ENCODE data around the gene CHD6.

CHD6 gene

DNA sequence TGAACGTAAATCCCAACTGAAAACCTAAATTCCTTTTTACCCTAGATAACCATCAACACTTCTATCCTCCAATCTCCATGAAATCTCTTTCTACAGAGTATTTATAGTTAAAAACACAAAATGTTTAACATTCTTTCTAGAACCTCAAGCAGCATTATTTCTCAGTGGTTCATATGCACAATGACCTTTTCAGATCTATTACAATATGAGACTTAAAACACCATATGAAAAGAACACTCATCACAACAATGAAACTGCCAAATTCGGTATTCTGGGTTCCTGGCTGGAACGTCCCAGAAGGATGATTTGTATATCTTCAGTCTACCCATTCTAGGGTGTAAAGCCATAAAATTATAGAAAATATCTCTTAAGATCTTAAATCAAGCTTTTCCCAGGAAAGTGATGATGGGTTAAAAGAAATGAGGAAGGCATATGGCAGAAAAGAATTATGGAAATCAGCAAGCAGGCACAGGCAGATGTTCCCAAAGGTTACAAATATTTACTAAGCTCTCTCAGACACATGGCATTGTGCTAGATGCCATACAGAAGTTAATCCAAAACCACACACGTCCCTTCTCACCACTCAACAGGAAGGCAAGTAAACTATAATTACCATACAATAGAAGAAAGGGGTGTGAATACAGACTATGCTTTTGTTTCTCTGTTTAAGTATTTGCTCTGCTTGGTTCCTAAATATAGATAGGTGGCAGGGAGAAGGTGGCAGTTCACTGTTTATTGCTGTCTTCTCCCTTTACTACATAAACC lies 118.0 kb downstream of the CHD6 start:
- DNase-seq, result no peak

DNA sequence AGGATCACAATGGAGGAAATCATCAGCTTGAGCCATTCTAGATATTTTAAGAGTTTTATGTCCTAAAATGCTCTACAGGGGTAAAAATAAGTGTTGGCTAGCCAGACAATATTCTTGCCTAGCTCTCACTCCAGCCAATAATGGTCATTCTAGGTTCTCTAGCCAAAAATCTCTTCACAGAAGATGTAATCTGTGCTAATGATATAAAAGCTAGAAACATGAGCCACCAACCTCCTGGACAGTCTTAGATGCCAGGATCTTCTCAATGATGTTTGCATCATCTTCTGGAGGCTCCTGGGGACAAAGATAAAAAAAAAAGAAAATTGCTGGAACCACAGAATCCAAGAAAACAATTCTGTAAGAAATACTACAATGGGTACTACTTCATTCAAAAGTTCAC lies 119.1 kb downstream of the CHD6 start:
- DNase-seq, result no peak

DNA sequence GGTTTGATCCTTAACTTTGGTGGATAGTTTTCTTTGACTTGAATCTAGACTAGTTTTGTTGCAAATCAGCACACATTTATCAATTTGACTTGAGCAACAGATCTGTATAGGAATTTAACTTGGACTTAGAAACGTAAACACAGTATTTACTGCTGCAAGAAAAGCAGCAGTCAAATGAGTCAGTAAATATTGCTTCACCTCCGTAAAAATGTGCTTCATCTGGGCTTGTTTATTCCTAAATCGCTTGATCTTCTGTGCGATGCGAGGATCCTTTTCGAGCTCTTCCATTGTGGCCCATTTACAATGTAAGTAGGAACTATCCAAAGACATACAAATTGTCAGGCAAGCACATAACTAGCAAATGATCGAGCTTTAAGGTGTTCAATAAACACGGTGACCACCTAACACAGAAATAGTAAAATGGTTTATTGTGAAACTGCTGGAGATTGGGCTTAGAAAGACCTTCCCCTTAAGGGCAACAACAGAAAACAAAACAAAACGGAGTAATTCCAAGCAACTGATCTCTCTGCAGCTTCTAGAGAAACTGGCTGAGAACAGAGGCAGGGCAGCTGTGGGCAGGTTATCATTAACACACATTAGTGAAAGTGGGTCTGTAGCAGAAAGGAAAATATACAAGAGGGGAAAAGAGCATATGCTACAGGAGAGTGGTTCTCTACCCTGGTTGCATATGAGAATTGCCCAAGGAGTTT lies 120.8 kb downstream of the CHD6 start:
- no peak for DNase-seq

DNA sequence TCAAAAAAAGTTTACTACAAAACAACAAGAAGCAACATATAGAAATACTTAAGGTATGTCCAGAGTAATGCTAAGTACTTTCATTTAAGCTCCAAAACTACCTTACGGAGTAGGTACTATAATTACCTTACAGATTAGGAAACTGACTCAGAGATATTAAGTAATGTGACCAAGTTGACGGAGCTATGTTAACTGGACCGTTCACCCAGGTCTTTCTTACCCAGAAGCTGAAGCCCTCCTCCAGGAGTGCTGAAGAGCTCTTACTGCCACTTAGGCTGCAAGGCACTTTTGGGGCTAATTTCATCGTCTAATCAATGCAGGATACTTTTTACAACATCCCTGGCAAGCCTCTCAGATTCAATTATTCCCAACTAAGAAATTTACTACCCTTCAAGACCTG lies 123.7 kb downstream of the CHD6 start:
- DNase-seq, result no peak

DNA sequence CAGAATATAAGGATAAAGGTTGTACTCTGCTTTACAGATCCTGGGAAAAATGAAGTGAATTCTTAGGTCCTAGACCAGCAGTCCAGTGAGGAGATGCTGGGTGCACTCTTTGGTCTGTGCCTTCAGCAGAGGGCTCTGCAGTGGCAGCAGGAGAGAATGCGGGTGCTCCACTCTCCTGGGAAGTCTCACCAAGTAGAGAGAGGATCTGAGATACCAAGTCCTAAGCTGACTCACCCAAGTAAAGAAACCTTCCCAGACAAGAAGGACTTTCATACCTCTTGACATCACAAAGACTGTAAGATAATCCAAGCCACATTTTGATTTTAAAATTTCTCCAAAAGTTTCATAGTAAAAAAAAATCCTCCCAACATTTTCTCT lies 134.6 kb downstream of the CHD6 start:
- DNase-seq, result no peak

DNA sequence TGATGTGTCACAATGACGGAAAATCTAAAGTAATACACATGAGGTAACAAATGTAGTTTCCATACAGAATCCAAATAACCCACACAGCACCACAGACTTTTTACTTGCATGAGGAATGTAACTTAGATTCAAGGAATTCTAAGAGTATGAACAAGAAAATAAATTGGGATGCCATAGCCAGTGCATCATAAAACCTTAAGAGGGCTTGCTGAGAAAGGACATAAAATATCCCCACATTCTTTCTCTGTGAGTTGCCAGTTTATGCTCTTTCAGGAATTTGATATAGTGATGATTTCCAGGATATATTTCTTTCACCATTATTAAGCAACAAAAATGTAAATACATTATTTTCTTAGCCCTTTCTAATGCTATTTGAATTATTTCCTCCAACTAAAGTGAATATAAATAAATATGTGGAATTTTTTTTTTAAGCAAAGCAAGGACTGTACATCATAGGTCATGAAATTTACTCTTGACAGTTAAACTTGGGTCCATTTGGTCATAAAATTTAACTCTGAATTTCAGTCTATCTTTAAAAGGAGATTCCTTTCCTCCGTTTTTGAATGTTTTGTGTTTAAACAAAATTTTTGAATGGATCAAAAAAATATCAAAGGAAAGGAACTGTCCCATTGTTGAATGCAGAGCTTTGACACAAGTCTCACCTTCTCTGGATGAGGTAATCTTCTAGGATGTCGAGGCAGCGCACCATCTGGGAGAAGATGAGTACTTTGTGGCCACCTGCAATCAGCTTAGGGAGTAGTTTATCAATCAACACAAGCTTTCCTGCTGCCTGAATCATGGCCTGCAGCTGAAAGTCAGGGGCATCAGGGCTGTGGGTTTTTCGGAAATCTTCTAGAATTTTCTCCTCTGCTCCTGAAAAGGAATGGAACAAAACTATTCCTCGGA lies 135.3 kb downstream of the CHD6 start:
- DNase-seq, result no peak

DNA sequence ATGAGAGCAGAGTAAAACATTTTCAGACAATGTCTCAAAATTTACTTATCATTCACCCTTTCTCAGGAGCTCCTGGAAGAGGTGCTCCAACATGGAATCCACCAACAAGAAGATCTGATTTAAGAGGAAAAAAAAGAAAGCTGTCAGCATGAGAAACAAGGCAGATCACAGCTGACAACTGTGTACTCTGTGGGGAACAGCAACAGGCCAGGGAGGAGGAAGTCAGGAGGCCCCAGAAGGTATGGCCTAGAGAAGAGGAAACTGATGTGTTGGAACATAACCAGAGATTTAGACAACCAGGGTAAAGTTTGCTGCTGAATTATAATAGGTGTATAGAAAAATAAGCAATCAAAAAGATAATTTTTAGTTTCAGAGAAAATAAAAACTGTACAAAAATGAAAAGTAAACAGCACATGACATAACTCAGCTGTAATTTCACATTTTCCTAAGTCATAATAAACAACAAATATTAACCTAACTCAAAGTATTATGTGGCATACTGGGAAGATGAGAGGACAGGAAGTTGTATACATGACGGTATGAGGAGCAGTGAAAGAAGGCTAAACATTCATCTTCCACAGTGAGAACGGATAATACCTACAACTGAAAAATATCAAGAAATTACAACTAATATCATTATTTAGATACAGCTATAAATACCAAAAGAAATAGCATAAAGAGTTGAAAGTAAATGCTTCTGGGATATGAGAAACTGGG lies 138.0 kb downstream of the CHD6 start:
- DNase-seq, result peak; percentile 43 to 55

DNA sequence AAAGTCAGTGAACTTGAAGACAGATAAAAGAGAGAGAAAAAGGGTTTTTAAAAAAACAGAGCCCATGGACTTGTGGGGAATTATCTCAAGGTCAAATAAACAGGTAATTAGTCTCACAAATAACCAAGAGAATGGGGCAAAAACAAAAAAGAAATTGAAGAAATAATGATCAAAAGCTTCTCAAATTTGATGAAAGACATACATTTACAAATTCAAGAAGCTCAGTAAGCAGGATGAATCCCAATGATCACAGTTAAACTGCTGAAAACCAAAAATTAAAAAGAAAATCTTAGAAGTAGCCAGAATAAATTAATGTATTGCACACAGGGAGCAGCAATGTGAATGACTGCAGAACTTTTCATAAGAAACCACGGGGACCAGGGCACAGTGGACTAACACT lies 139.1 kb downstream of the CHD6 start:
- DNase-seq, result no peak

DNA sequence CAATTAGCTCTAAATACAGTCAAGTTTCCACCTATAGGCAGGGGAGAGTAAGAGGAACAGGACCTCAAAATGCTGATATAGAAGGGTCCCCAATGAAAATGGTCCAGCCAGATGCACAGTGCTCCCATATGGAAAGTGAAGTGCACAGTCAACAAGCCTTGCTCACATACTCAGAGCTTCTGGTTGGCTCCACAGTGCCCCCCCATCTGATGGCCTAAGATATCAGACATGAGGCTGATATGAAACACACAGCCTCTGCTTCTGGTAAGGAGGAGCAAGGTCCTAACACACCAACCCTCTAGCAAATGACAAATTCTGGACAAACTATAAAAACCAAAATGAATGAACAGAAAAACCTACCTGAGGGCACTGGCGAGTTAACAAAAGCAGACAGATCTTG lies 140.2 kb downstream of the CHD6 start:
- no peak for DNase-seq

DNA sequence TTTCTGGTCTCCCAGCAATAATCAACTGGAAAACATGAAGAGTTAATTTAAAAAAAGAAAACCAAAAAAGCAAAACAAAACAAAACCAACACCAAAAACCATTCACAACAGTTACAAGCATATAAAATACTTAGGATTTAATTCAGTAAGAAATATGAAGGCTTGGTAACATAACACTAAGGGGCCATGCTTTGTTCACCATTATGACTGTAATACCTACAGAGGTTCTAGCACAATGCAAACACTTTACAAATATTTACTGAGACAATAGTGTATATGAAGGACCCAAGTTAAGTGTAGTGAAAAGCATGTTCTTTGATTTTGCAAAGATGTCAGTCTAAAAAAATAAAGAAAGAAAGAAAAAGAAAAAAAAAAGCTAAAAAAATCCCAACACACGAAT lies 141.7 kb downstream of the CHD6 start:
- DNase-seq, result no peak

DNA sequence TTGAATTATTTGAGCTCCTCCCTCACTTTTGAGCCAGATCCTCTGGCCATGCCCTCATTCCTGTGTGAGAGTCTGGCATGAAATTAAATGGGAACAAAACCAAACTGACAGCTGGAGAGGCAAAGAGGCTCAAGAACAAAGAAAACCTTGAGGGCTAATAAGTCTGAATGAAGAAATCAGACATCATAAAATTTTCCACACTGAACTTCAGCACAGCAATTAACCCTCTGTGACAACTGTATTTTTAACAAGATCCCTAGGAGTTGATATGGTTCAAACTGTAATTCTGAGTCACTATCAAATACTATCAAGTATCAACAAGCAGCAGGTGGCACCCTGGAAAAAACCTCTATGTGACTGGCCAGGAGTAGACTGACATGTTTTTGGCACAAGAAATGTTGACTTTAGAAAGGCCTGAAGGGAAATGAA lies 142.2 kb downstream of the CHD6 start:
- no peak for DNase-seq

DNA sequence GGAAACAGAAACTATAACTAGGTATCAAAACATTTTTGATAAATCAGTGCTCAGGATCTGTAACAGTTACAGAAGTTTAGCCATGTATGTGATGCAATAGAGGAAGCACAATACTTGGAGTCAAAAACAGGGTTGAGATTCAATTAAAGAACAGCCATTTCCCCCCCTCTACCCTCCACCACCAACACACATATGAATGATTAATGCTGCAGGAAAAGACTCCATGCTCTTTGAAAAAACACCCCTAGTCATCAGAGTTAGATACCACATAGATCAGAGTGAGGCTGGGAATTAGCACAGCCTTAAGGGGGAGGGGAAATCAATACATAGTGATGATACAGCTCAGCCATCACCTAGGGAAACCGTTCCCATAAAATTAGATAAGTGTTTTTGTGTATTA lies 142.7 kb downstream of the CHD6 start:
- no peak for DNase-seq

DNA sequence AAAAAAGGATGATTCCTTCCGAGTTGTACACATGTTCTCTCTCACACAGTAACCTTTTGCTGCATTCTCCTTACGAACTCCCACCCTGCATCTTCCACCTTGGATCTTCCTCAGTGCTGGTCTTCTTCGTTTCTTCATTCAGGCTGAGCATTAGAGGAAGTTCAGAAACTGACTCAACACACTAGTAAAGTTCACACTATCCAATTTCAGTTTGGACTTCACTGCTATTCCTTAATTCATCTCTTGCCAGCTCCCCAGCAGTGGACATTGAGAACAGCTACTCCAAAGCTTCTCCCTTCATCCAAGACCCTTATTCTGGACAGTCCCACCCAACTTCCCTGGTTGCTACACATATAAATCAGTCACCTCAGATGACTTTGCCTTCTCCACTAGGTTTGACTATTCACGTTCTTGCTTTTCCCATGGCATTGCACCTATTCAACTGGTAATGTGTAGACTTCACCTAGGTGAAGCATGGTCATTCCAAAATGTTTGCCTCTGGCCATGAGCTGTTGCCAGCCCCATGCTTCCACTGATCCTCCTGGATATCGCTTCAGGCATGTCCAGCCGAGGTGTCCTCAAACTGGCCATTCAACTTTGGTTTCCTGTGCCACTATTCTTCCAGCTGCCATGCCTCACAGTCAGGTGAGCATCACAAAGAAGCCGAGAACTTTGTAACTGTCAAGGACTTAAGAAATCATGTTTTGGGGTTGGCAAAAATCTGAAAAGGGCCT lies 147.6 kb downstream of the CHD6 start:
- peak in 1 of 2 donors; percentile 4 for DNase-seq

DNA sequence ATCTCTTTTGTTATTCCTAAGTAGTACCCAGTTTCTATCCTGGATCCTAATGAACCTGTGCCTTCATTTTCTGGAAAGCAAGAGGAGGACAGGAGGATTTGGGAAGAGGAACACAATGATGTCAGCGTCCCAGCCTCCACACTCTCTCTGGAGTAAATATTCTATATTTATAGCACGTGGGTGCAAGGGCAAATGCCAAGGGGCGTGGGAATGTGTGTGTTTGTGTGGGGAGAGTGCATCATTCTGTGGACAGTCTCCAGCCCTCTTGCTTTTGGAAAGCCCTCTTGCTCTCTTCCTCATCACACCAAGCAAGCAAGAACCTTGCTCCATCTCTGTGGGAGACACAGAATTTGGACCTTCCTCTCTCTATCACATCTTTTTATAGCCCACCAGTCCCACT lies 148.3 kb downstream of the CHD6 start:
- DNase-seq, result peak; percentile 4 to 64

DNA sequence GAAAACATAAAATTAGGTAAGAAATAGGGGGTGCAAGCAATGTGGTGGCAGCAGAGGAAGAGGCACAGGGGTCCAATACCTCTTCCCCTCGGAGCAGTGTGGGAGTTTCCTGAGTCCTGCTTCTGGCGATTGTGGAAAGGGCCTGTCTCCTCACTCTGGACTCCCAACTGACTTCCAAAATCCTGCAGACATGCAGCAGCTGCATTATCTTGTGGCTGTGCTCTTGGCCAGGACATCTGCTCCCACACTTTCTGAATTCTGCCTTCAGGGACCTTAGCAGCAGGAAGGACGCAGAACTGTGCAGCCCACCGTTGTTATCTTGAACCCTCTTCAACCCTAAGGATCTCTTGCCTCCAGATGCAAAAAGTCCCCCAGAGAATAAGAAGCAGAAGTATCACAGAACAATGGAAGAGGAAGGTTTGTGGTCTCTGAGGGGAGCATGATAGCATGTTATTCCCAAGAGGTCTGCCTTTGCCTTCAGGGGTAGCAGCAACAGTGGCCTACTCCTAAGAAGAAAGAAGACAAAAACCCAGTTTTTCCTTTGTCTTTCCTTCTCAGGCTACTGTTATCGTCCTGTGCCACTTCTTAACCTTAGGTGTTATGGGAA lies 149.1 kb downstream of the CHD6 start:
- DNase-seq, result no peak

DNA sequence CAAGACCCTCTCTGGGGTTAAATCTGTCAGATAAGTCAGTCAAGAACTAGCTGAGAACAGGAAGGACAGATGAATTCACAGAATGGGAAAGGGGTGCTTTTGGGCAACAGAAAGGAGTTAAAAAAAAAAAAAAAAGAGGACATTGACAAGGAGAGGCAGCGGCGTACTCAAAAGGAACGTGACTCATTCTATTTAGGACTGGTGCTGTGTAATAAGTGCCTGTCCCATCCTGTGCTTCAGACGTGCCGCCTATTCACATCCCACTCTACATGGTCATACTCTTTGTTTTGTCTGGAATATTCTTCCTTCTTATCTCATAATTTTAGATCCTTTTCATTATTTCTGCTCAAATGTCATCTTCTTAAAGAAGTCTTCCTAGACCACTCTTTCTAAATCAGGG lies 150.5 kb downstream of the CHD6 start:
- DNase-seq, result peak in 1 of 2 donors; percentile 25

DNA sequence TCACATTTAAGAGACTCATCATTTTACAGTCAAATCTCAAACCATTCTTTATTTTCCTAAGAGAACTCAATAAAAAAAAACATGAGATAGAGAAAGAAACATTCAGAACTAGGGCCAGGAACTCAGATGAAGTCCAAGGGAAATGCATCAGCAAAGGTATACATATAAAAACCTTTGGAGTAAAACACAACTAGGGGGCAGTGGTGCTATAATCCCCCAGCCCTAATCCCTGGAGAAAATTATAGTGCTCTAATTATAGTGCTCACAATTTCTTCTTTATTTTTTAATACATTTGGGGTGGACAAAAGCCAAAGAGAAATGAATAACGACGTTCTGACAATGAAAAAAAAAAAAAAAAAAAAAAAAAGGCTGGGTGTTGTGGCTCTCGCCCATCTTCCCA lies 151.0 kb downstream of the CHD6 start:
- no peak for DNase-seq

DNA sequence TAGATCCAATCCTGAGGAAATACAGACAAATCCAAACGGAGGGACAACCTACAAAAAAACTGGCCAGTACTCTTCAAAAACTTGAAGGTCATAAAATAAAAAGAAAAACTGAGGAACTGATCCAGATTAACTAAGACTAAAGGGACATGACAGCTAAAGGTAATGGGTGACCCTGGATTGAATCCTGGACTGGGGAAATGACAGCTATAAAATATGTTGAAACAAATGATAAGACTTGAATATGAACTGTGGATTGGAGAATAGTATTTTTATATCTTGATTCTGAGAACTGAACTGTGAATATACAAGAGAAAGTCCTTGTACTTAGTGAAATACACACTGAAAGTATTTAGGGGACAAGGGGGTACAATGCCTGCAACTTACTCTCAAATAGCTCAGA lies 154.6 kb downstream of the CHD6 start:
- no peak for DNase-seq

DNA sequence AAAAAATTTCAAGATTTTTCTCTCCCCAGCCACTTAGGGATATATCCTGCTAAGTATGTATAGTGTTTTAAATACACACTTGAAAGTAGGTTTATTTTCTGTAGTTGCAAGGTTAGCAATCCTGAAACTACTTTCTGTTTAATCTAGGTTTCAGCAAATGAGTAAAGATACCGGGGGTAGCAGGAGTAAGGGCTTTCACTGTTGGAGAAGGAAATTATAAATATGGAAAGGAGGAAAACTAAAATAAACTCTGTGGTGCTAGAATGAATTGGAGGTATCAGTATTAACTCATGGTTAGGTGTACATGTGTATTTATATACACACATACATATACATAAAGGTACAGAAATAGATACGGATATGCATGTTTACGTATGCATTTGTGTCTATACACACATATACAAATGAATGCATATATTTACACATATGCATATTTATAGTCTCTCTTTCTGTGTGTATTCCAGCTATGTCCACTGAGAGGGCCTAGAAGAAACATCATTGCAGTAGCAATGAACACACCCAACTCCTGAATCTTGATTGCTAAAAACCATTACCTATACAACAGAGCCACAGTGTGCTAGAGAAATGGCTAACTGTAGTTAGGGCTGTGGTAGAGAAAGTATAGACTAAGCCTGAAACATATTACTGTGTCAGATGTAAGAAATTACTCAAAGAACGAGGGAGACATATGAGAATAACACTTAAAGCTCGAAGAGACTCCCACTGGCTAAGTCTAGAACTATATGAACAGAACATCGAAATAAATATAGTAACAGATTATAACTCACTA lies 155.6 kb downstream of the CHD6 start:
- DNase-seq, result no peak

DNA sequence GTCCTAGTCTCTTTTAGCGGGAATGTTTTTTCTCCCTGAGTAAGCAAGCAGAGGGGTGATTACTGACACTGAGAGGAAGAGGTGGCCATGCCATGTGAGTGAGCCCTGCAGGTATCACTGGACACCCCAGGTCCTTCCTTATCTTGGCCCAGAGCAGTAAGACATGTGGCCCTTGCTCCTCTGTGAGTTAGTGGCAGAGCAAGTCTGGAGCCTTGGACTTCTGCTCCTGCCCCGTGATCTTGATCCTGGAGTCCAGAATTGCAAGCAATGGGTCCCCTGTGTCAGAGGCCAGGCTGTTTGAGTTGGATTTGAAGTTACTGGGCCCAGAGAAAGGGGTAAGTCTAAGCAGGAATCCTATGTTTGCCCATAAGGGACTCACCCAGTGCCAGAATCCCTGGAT lies 159.4 kb downstream of the CHD6 start:
- no peak for DNase-seq
